WTC11 (cell line): ENCODE measurements around the gene MYOM3. TPM values are rescaled to one million over a fixed set of nuclear protein-coding genes. Genes with fewer than 3 reads are reported as not detected.

Experiments used
- ATAC-seq: fragments of 200-7000 bp; cut with Tn5 transposase; 2 replicates; pipeline ENCODE4 v1.10.0; 2021; ENCODE audit warnings: mild to moderate bottlenecking, moderate library complexity
- CTCF ChIA-PET: fragments of 300-600 bp; sonication (Branson Sonifier 250); formaldehyde crosslinking; loops from one replicate; lab custom pipeline; 2021; ENCODE audit warnings: antibody characterized with exemption; lab: Charles Lee
- POLR2A ChIA-PET: fragments of 350-600 bp; sonication (Branson Sonifier 250); formaldehyde crosslinking; loops from one replicate; lab custom pipeline; 2021; ENCODE audit warnings: antibody characterized with exemption; lab: Charles Lee
- DNase-seq: peaks from one replicate; pipeline ENCODE4 v3.0.0; 2021; ENCODE audit warnings: low spot score
- H3K27ac Mint-ChIP-seq: 2 replicates; pipeline ENCODE4 v1.8.0; 2021; ENCODE audit warnings: mixed read lengths
- H3K27me3 Mint-ChIP-seq: 2 replicates; pipeline ENCODE4 v1.8.0; 2021; ENCODE audit warnings: low read depth, mild to moderate bottlenecking, moderate library complexity, mixed read lengths
- H3K36me3 Mint-ChIP-seq: 2 replicates; pipeline ENCODE4 v1.8.0; 2021; ENCODE audit warnings: mixed read lengths
- H3K4me1 Mint-ChIP-seq: 2 replicates; pipeline ENCODE4 v1.8.0; 2022; ENCODE audit warnings: mixed read lengths
- H3K4me3 Mint-ChIP-seq: 2 replicates; pipeline ENCODE4 v1.8.0; 2021; ENCODE audit warnings: mild to moderate bottlenecking, moderate library complexity, mixed read lengths
- H3K9me3 Mint-ChIP-seq: 2 replicates; pipeline ENCODE4 v1.8.0; 2021; ENCODE audit warnings: mixed read lengths
- ARID4B ChIP-seq: sonication (generic); formaldehyde crosslinking; IDR thresholded peaks from 2 replicates; pipeline ENCODE4 v1.8.0; 2023; ENCODE audit warnings: missing genetic modification reagents, mild to moderate bottlenecking, borderline replicate concordance
- CBFB ChIP-seq: sonication (generic); formaldehyde crosslinking; IDR thresholded peaks from 2 replicates; pipeline ENCODE4 v1.8.1; 2022; ENCODE audit warnings: mild to moderate bottlenecking, low read depth, missing genetic modification reagents
- CREM ChIP-seq: sonication (generic); formaldehyde crosslinking; IDR thresholded peaks from 2 replicates; pipeline ENCODE4 v1.8.1; 2022; ENCODE audit warnings: mild to moderate bottlenecking, missing genetic modification reagents, moderate library complexity
- CTCF ChIP-seq: fragments of 200-600 bp; IDR thresholded peaks from 2 replicates; pipeline ENCODE4 v1.8.0; 2022; ENCODE audit warnings: antibody characterized with exemption
- FOXJ3 ChIP-seq: sonication (generic); formaldehyde crosslinking; IDR thresholded peaks from 2 replicates; pipeline ENCODE4 v1.9.0; 2021; ENCODE audit warnings: missing genetic modification reagents, mild to moderate bottlenecking, borderline replicate concordance
- FOXP1 ChIP-seq: sonication (generic); formaldehyde crosslinking; IDR thresholded peaks from 2 replicates; pipeline ENCODE4 v1.8.0; 2022; ENCODE audit warnings: missing genetic modification reagents, mild to moderate bottlenecking, moderate library complexity, borderline replicate concordance
- NFE2L1 ChIP-seq: sonication (generic); formaldehyde crosslinking; IDR thresholded peaks from 2 replicates; pipeline ENCODE4 v1.8.1; 2023; ENCODE audit warnings: missing genetic modification reagents
- NFYB ChIP-seq: sonication (generic); formaldehyde crosslinking; conservative IDR thresholded peaks from 2 replicates; pipeline ENCODE4 v1.8.0; 2022; ENCODE audit warnings: low read depth, missing genetic modification reagents
- OVOL2 ChIP-seq: fragments of 250-450 bp; sonication (Bioruptor Pico); IDR thresholded peaks from 2 replicates; pipeline ENCODE4 v1.9.0; 2021; ENCODE audit warnings: mild to moderate bottlenecking, borderline replicate concordance
- PRRX2 ChIP-seq: fragments of 250-450 bp; sonication (Bioruptor Pico); IDR thresholded peaks from 2 replicates; pipeline ENCODE4 v1.8.0; 2021; ENCODE audit warnings: mild to moderate bottlenecking
- TCF7 ChIP-seq: sonication (generic); formaldehyde crosslinking; IDR thresholded peaks from 2 replicates; pipeline ENCODE4 v1.8.0; 2022; ENCODE audit warnings: mild to moderate bottlenecking, low read depth, missing genetic modification reagents, moderate library complexity
- USF2 ChIP-seq: sonication (generic); formaldehyde crosslinking; IDR thresholded peaks from 2 replicates; pipeline ENCODE4 v1.8.1; 2023; ENCODE audit warnings: mild to moderate bottlenecking, missing genetic modification reagents, moderate library complexity
- ZBTB43 ChIP-seq: sonication (generic); formaldehyde crosslinking; IDR thresholded peaks from 2 replicates; pipeline ENCODE4 v1.8.1; 2023; ENCODE audit warnings: mild to moderate bottlenecking, missing genetic modification reagents
- ZNF317 ChIP-seq: sonication (generic); formaldehyde crosslinking; IDR thresholded peaks from 2 replicates; pipeline ENCODE4 v1.8.1; 2023; ENCODE audit warnings: low read depth, mild to moderate bottlenecking, moderate library complexity, missing genetic modification reagents, borderline replicate concordance
- total RNA-seq: library from RNA; stranded (reverse); gene quantifications from 3 replicates; pipeline ENCODE4 v1.2.3, GENCODE V29; 2021
- TF ChIP-seq, protein P1 (sequence below): sonication (generic); formaldehyde crosslinking; IDR thresholded peaks from 2 replicates; pipeline ENCODE4 v1.8.0; 2023; ENCODE audit warnings: mild to moderate bottlenecking, missing genetic modification reagents
- TF ChIP-seq, protein P2 (sequence below): sonication (generic); formaldehyde crosslinking; IDR thresholded peaks from 2 replicates; pipeline ENCODE4 v1.8.0; 2022; ENCODE audit warnings: mild to moderate bottlenecking, missing genetic modification reagents
- TF ChIP-seq, protein P3 (sequence below): sonication (generic); formaldehyde crosslinking; conservative IDR thresholded peaks from 2 replicates; pipeline ENCODE4 v1.8.1; 2023; ENCODE audit warnings: mild to moderate bottlenecking, low read depth, missing genetic modification reagents, moderate library complexity

The MYOM3 gene
- total RNA-seq, 1 experiment from 2014 or later = 0.13 TPM

GRCh38 chr1:24147194-24147593 is 35.3 kb upstream of the MYOM3 start:
- ATAC-seq (no peak), DNase-seq (no peak)
- CTCF ChIA-PET = interaction anchor here (1.1 kb wide), 1 partner anchor 246 kb away, joined by 4 read pairs; no protein-coding TSS in a partner anchor
- no peak for TF ChIP-seq FOXJ3 (CRISPR knock-in tag)
- no peak for TF ChIP-seq TCF7 (CRISPR knock-in tag)
- no peak for TF ChIP-seq CREM (CRISPR knock-in tag)
- no peak for TF ChIP-seq FOXP1 (CRISPR knock-in tag)
- TF ChIP-seq USF2 (CRISPR knock-in tag) = no peak
- TF ChIP-seq, protein P1, sequence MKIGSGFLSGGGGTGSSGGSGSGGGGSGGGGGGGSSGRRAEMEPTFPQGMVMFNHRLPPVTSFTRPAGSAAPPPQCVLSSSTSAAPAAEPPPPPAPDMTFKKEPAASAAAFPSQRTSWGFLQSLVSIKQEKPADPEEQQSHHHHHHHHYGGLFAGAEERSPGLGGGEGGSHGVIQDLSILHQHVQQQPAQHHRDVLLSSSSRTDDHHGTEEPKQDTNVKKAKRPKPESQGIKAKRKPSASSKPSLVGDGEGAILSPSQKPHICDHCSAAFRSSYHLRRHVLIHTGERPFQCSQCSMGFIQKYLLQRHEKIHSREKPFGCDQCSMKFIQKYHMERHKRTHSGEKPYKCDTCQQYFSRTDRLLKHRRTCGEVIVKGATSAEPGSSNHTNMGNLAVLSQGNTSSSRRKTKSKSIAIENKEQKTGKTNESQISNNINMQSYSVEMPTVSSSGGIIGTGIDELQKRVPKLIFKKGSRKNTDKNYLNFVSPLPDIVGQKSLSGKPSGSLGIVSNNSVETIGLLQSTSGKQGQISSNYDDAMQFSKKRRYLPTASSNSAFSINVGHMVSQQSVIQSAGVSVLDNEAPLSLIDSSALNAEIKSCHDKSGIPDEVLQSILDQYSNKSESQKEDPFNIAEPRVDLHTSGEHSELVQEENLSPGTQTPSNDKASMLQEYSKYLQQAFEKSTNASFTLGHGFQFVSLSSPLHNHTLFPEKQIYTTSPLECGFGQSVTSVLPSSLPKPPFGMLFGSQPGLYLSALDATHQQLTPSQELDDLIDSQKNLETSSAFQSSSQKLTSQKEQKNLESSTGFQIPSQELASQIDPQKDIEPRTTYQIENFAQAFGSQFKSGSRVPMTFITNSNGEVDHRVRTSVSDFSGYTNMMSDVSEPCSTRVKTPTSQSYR = no peak
- TF ChIP-seq ZNF317 = no peak
- TF ChIP-seq ARID4B (CRISPR knock-in tag) = no peak
- H3K27me3 Mint-ChIP-seq = no peaks in the 10 kb centered on the region; the same call in 1 of the 2 replicates
- no peak overlapping the region for H3K4me3 Mint-ChIP-seq
- peaks cover 23% of the 10 kb centered on the region for H3K4me1 Mint-ChIP-seq
- H3K9me3 Mint-ChIP-seq = no peaks in the 10 kb centered on the region
- no peak overlapping the region for H3K27ac Mint-ChIP-seq
- H3K36me3 Mint-ChIP-seq = no peaks in the 10 kb centered on the region
- POLR2A ChIA-PET = no interaction called here

GRCh38 chr1:24142546-24143534 is 30.9 kb upstream of the MYOM3 start, which contains the start of gene IL22RA1:
IL22RA1 (minus strand) TSS chr1:24143140; CDS start chr1:24143082, 58 bp downstream.
- TF ChIP-seq, protein P2, sequence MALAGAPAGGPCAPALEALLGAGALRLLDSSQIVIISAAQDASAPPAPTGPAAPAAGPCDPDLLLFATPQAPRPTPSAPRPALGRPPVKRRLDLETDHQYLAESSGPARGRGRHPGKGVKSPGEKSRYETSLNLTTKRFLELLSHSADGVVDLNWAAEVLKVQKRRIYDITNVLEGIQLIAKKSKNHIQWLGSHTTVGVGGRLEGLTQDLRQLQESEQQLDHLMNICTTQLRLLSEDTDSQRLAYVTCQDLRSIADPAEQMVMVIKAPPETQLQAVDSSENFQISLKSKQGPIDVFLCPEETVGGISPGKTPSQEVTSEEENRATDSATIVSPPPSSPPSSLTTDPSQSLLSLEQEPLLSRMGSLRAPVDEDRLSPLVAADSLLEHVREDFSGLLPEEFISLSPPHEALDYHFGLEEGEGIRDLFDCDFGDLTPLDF = no peak
- TF ChIP-seq CTCF (no peak), OVOL2 (no peak), ZBTB43 (CRISPR knock-in tag) (no peak), CBFB (CRISPR knock-in tag) (no peak), PRRX2 (no peak), NFE2L1 (CRISPR knock-in tag) (no peak), NFYB (CRISPR knock-in tag) (no peak)
- TF ChIP-seq, protein P3, sequence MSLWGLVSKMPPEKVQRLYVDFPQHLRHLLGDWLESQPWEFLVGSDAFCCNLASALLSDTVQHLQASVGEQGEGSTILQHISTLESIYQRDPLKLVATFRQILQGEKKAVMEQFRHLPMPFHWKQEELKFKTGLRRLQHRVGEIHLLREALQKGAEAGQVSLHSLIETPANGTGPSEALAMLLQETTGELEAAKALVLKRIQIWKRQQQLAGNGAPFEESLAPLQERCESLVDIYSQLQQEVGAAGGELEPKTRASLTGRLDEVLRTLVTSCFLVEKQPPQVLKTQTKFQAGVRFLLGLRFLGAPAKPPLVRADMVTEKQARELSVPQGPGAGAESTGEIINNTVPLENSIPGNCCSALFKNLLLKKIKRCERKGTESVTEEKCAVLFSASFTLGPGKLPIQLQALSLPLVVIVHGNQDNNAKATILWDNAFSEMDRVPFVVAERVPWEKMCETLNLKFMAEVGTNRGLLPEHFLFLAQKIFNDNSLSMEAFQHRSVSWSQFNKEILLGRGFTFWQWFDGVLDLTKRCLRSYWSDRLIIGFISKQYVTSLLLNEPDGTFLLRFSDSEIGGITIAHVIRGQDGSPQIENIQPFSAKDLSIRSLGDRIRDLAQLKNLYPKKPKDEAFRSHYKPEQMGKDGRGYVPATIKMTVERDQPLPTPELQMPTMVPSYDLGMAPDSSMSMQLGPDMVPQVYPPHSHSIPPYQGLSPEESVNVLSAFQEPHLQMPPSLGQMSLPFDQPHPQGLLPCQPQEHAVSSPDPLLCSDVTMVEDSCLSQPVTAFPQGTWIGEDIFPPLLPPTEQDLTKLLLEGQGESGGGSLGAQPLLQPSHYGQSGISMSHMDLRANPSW (CRISPR knock-in tag) = no peak
- no peak within 1 kb of the TSS for H3K4me3 Mint-ChIP-seq
- no peaks in the 10 kb centered on the region; the same call in 1 of the 2 replicates for H3K27me3 Mint-ChIP-seq
- H3K4me1 Mint-ChIP-seq = no peaks in the 10 kb centered on the region
- POLR2A ChIA-PET = interaction anchor here (0.9 kb wide), 1 partner anchor 45 kb away, joined by 3 read pairs; no protein-coding TSS in a partner anchor
- peak; percentile 39 for ATAC-seq
- no peak within 1 kb of the TSS for H3K27ac Mint-ChIP-seq
- H3K36me3 Mint-ChIP-seq = no peaks in the 10 kb centered on the region
- H3K9me3 Mint-ChIP-seq = peaks cover 6% of the 10 kb centered on the region
- no peak for DNase-seq
- CTCF ChIA-PET = interaction anchor here (0.6 to 3.5 kb wide), 4 partner anchors 8 to 1014 kb away, joined by 3 to 23 read pairs (median 6); partner anchors contain the start of gene GRHL3
